Superior temporal gyrus (tissue), 1 donor: ENCODE results near the gene DPF3.

Experiments
- DNase-seq: peaks from one replicate; pipeline ENCODE4 v3.0.0-alpha.2; 2016; ENCODE audit errors: extremely low spot score

The DPF3 gene

DNA sequence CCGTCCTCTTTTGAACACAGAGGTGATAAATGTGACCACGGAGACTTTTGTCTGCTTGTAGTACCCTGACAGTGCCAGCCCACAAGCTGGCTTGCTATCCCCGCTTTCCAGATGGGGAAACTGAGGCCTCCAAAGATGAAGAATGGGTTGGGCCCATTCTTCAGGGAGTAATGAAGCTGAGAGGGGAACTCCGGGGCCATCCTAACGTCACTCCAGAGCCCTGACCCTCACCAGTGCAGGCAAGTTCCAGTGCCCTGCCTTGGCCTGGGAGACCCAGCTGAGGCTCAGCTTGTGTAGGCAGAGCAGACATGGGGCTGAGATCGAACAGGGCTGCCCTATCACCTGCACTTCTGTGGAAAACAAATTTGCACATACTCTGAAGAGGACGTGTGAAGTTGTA is 277.1 kb downstream of the DPF3 start:
- DNase-seq = no peak

GRCh38 chr14:72616294-72616693 is 277.6 kb downstream of the DPF3 start:
- no peak for DNase-seq

DNA sequence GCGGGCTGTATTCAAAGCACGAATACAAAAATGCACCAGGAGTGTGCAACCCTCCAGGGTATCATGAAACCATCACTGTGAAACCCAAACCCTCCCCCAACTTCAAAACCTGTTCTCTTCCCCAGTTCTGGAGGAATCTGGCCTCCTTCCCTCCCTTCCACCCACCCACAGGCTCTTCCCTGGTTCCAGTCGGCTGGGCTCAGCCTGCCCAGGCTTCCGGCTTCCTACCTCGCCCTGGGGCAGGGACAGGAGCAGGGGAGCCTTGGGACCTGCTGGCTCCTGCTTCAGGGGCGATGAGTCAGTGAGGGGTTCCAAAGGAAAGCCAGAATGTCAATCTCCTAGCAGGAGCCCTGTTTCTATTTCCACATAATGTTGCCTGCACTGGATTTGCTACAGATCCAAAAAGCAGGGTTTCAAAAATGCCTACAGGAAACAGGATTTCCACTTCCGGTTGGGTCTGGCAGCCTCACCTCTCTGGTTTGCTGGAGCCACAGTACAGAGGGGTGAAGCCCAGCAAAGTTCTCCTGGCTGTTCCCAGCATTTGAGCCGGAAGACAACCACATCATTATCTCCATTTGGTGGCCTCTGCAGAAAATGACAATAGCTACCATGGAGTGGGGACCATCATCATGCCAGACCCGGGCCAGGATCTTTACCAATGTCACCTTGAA is 278.3 kb downstream of the DPF3 start:
- DNase-seq = peak; percentile 26

GRCh38 chr14:72614891-72615415 is 278.9 kb downstream of the DPF3 start:
- DNase-seq = no peak

DNA sequence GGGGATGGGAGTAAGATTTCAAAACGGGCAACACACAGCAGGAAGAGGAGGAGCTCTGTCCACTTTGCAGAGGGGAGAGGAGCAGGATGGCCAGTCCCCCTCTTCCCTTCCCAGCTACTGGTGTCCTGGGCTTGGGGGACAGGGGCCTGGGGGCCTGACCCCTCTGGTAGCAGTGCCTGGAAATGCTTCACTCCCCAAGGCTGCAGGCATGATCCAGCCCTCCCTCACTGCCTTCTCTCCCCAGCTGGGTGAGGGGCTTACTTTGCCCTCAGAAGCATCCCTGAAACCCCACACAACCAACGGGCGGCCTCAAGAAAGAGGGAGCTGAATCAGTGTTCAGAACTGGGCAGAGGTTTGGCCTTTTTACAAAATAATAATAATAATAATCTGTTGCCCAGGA is 279.5 kb downstream of the DPF3 start:
- no peak for DNase-seq

- DNase-seq = no peak
These were observed 280.0 kb downstream of the DPF3 start for GRCh38 chr14:72613975-72614319.

GRCh38 chr14:72613231-72613974 is 280.5 kb downstream of the DPF3 start:
- no peak for DNase-seq

- peak; percentile 37 for DNase-seq
These were observed 281.9 kb downstream of the DPF3 start for GRCh38 chr14:72612041-72612440.

GRCh38 chr14:72611506-72611905 is 282.4 kb downstream of the DPF3 start:
- no peak for DNase-seq

GRCh38 chr14:72610831-72611200 is 283.1 kb downstream of the DPF3 start:
- no peak for DNase-seq

GRCh38 chr14:72610096-72610830 is 283.6 kb downstream of the DPF3 start:
- DNase-seq = no peak

DNA sequence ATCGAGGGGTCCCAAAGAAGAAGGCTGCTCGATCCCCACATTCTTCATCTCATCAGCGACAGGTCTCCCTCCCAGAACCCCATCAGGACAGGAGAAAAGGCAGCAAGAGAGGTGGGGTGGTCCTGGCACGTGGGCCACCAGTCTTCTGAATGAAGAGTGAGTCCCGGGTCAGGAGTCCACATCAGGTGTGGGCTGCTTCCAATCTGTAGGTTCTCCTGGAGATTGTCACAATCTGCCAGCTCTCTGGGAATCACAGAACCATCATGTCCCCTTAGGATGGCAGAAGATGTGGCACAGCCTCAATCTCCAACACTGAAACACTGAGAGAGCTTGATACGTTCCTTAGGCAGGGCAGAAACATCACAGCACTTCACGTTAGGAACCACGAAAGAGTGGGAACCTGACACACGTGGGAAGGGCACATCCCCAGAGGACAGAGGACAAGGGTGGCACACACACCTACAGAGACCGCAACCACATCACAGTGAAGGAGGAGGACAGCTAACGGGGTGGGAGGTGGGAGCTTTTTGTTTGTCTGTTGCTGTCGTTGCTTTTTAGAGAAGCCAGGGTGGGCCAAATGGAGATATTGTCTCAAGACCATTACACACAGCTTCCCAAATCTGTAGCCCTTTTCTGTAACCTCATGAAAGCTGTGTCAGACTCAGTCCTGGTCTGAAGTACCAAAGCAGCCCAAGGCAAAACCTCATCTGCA is 284.5 kb downstream of the DPF3 start:
- no peak for DNase-seq

- DNase-seq = peak; percentile 32
These were observed 285.3 kb downstream of the DPF3 start for GRCh38 chr14:72608391-72609204.

DNA sequence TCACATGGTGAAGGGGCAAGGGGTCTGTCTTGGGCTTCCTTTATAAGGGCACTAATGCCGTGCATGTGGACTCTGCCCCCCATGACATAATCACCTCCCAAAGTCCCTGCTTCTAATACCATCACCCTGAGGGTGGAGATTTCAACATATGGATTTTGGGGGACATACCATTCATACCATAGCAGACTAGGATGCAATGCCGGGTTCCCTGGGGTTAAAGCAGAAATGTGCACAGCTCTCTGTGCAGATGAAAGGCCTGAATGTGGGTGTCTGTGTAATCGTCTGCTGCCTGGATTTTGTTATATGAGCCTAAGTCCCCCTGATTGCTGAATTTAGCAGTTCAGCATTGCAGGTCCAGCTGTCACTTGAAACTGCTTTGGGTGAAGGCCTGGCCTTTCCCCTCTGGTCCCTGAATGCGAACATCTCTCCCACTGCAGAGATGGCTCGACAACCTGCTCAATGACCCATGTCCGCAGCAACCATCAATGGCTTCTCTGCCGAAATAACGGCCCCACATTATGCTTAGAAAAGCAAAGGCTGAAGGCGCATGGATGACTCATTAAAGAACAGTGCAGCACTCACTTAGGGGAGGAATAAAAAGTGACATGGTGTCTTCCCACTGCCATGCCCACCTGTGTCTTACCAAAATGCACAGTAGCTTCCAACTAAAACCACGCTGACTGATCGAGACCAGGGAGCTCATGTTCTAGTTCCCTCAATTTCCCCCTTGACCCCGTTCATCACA is 286.3 kb downstream of the DPF3 start:
- peak; percentile 17 for DNase-seq

GRCh38 chr14:72606879-72607278 is 287.0 kb downstream of the DPF3 start:
- no peak for DNase-seq

DNA sequence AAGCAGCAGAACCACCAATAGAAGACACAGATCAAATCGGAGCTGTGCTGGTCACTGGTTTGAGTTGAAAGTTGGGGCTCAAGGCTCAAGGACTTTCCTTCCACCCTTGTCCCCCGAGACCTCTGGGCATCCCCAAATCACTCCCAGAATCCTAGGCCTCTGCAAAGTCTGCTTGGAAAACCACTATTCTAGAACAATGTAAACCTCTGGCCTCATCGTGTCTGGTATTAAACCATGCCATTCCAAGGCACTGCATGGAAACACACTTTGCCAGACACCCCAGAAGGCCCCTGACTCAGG is 288.0 kb downstream of the DPF3 start:
- no peak for DNase-seq

DNA sequence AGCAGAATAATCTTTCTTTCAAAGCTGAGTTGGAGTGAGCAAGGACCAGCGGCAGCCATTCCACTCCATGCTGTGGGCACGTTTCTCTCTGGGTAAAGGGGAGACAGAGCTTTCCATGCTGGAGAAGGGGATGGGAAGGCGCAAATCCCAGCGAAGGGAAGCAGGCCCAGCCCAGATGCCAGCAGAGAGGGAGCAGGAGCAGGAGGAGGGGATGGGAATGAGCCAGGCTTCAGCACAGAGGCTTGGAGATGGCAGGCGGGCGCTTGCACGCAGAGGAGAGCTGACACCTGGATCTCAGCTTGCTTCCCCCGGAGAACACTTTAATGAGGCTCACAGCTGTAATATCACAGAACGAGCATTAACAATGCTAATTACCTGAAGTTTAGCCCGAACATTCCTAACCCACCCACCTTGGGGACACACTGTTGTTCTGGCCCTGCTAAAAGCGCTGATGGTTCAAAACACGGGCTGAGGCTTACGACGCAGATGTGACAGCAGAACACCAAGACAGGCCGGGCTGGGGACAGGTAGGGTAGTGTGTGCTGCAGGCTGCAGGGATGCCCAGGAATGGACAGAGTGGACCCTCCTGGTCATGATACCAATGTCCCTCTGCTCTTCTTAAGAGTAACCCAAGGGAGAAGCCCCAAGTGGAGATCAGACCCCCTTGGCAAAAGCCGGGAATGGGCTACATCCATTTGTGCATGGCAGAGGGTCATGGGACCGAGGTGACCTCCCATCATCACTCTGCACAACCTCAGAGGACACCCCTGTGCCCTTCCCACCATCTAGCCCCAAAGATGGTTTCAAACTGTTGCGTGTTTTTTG is 288.6 kb downstream of the DPF3 start:
- no peak for DNase-seq

DNA sequence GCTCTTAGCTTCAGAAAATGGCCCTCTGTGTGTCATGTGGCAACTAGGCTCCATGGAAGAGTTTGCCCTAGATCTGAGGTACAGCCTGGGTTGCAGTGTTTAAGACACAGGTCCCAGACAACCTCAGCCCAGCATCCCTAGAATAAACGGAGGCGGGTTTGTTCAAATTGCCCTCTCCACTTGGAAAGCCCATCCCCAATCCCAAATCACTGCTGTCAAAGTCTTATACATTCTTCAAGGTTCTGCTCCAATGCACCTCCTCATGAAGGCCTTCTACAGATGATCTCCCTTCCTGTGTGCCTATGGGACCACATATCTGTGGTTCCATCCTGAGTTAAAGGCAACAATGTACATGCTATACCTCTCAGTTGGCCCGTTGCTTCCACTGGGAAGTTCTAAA is 289.8 kb downstream of the DPF3 start:
- DNase-seq = no peak

- DNase-seq = no peak
These were observed 290.3 kb downstream of the DPF3 start for GRCh38 chr14:72603639-72604038.
